GM19240 (cell line): Measurements from ENCODE around the gene EREG.
"Not testable (repeated sequence)": the region's sequence is repeated elsewhere in the genome, so short reads cannot be mapped to it uniquely, and the experiment has no call there.

Source experiments
- DNase-seq: peaks from one replicate; pipeline ENCODE4 v3.0.0; 2011; ENCODE audit warnings: low spot score; ENCODE audit not compliant: insufficient read length

Gene EREG

GRCh38 chr4:74364652-74365491 lies at the start of gene EREG:
Gene EREG, plus strand, starts transcription at chr4:74365145. Its CDS starts 164 bp downstream, at chr4:74365309.
- DNase-seq, result no peak

- DNase-seq, result no peak
Measured at GRCh38 chr4:74315376-74315775, 49.6 kb upstream of the EREG start.

GRCh38 chr4:74316397-74316796 lies 48.5 kb upstream of the EREG start:
- DNase-seq, result no peak

- no peak for DNase-seq
Measured at GRCh38 chr4:74317616-74318246, 47.2 kb upstream of the EREG start.

- DNase-seq, result no peak
Measured at GRCh38 chr4:74318276-74318675, 46.7 kb upstream of the EREG start.

- no peak for DNase-seq
Measured at GRCh38 chr4:74319470-74319869, 45.5 kb upstream of the EREG start.

GRCh38 chr4:74320559-74321118 lies 44.3 kb upstream of the EREG start:
- DNase-seq, result no peak

GRCh38 chr4:74322301-74322700 lies 42.6 kb upstream of the EREG start:
- DNase-seq, result no peak

- no peak for DNase-seq
Measured at GRCh38 chr4:74323663-74324062, 41.3 kb upstream of the EREG start.

- no peak for DNase-seq
Measured at GRCh38 chr4:74324262-74324661, 40.7 kb upstream of the EREG start.

GRCh38 chr4:74325886-74326285 lies 39.1 kb upstream of the EREG start:
- no peak for DNase-seq

GRCh38 chr4:74327762-74328161 lies 37.2 kb upstream of the EREG start:
- no peak for DNase-seq

GRCh38 chr4:74328501-74328900 lies 36.4 kb upstream of the EREG start:
- DNase-seq, result no peak

- no peak for DNase-seq
Measured at GRCh38 chr4:74329307-74329706, 35.6 kb upstream of the EREG start.

GRCh38 chr4:74330295-74330750 lies 34.6 kb upstream of the EREG start:
- DNase-seq, result no peak

- no peak for DNase-seq
Measured at GRCh38 chr4:74331252-74331651, 33.7 kb upstream of the EREG start.

- no peak for DNase-seq
Measured at GRCh38 chr4:74331944-74332343, 33.0 kb upstream of the EREG start.

GRCh38 chr4:74334636-74335035 lies 30.3 kb upstream of the EREG start:
- DNase-seq, result no peak

GRCh38 chr4:74335341-74336021 lies 29.5 kb upstream of the EREG start:
- DNase-seq, result no peak

- no peak for DNase-seq
Measured at GRCh38 chr4:74338792-74339333, 26.1 kb upstream of the EREG start.

GRCh38 chr4:74339501-74339900 lies 25.4 kb upstream of the EREG start:
- DNase-seq, result no peak

GRCh38 chr4:74340421-74340820 lies 24.5 kb upstream of the EREG start:
- not testable (repeated sequence) for DNase-seq
